ENCODE data around the gene NRCAM. TPM values are rescaled to one million over a fixed set of nuclear protein-coding genes. Genes with fewer than 3 reads are reported as not detected.

The NRCAM gene
- total and polyA plus RNA-seq, 10 of the 15 experiments (the other 5 are each of a cell fraction or from before 2014, with no cell fraction given) = 0.30 to 2.0 (median 1.0) TPM

DNA sequence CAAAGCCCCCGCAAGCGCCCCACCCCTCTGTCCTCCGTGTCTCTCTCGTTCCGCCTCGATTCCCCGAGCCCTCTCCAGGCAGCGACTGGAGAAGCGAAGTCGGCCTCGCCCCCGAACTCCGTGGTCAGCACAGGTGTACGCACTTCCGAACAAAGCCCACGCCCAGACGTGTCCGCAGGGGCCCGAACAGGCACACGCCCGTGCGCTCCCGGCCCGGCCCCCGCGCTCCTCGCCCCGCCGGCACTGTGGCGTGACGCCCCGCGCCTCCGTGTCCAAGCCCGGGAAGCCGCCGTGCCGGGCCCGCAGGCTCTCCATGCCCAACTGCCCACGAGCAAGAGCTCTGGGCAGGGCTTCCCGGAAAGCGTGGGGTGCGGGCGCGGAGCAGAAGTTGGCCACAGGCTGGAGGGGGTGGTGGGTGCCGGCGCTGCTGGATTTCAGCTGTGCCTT is 662 bp downstream of the NRCAM start:
- in situ Hi-C loops (cut with MboI) (loop anchor here (5.0 kb wide), 1 partner anchor 273 kb away; no protein-coding TSS in a partner anchor), intact Hi-C loops (cut with micrococcal nuclease; ENCODE audit: unreplicated experiment) (loop anchor here (1.0 kb wide), 1 partner anchor 275 kb away; no protein-coding TSS in a partner anchor)
- ChIA-PET POLR2A (no interaction called here), SMC1A (ENCODE audit: uncharacterized antibody, unreplicated experiment) (interaction anchor here (0.9 kb wide), 1 partner anchor 14 kb away, joined by 3 read pairs; no protein-coding TSS in a partner anchor), CTCF (interaction anchor here (4.5 kb wide), 1 partner anchor 41 kb away, joined by 28 read pairs; no protein-coding TSS in a partner anchor), RAD21 (ENCODE audit: unreplicated experiment) (no interaction called here)
- Histone ChIP-seq H3K9ac (ENCODE audit: control insufficient read depth, insufficient read depth, low read length) (no peak overlapping the region), H3K9me3 (replicated peaks; ENCODE audit: control insufficient read depth, insufficient read depth, low read length) (no peaks in the 10 kb centered on the region), H4K20me1 (ENCODE audit: control insufficient read depth, insufficient read depth) (no peaks in the 10 kb centered on the region; the same call in 1 of the 2 replicates), H2AFZ (ENCODE audit: control insufficient read depth, low read depth, low read length) (peak overlapping the region; percentile 17; the same call in 1 of the 2 replicates), H3K36me3 (ENCODE audit: control insufficient read depth in 2 of 2, insufficient read depth in 2 of 2, low read length in 1 of 2) (no peaks in the 10 kb centered on the region), H3K4me1 (ENCODE audit: control insufficient read depth, insufficient read depth, low read length) (no peaks in the 10 kb centered on the region), H3K4me3 (peak overlapping the region; percentile 47; the same call in 1 of the 2 replicates), H3K79me2 (ENCODE audit: control insufficient read depth, insufficient read depth, low read length) (no peaks in the 10 kb centered on the region), H3K27me3 (replicated peaks in 1 of 2; ENCODE audit: control insufficient read depth in 2 of 2, insufficient read depth in 2 of 2, low read length in 1 of 2) (peaks cover 13 to 20% of the 10 kb centered on the region in 2 experiments), H3K4me2 (ENCODE audit: control insufficient read depth, insufficient read depth) (peak overlapping the region; percentile 58), H3K27ac (ENCODE audit: control insufficient read depth, insufficient read depth) (no peak overlapping the region)
- WGBS (ENCODE audit: insufficient coverage, insufficient replicate concordance, low lambda C conversion rate, missing lambda C conversion rate) = 2% methylated on average over 36 of the region's 47 CpGs
- FAIRE-seq (no peak), DNase-seq (ENCODE audit: low read depth, low spot score) (no peak), ATAC-seq (peak; percentile 38)
- BruUV-seq (replicated peaks) = no TSS peak
- 0 out of 2 replicates have a peak, but pooled peaks have one; percentile 9 for TF ChIP-seq EZH2 (IDR thresholded peaks at IDR 0.05; ENCODE audit: borderline replicate concordance, control insufficient read depth, low read depth, low read length)
- TF ChIP-seq NR2F1 (conservative IDR thresholded peaks at IDR 0.05) = no peak
- no peak for TF ChIP-seq MTA2 (IDR thresholded peaks at IDR 0.05; ENCODE audit: low read depth)
- no peak for TF ChIP-seq POLR2AphosphoS2 (IDR thresholded peaks at IDR 0.05; ENCODE audit: low read depth, low read length)
- TF ChIP-seq KDM1A (IDR thresholded peaks at IDR 0.05; ENCODE audit: borderline replicate concordance) = no peak
- TF ChIP-seq HDAC6 (IDR thresholded peaks at IDR 0.05; ENCODE audit: unreplicated experiment) = peak; percentile 87
- peak; percentile 20; the same call in 1 of the 2 replicates for TF ChIP-seq IKZF1 (conservative IDR thresholded peaks at IDR 0.05)
- TF ChIP-seq RUNX3 (IDR thresholded peaks at IDR 0.05; ENCODE audit: low read length) = peak; percentile 31
